Peyer's patch (tissue), 4 donors: ENCODE measurements around the gene ZNF697. TPM values are rescaled to one million over a fixed set of nuclear protein-coding genes. Genes with fewer than 3 reads are reported as not detected.
"Not testable (repeated sequence)": the region's sequence is repeated elsewhere in the genome, so short reads cannot be mapped to it uniquely, and the experiment has no call there.

ENCODE experiments used
- DNase-seq, 3 donors: peaks; one replicate each; pipeline ENCODE4 v3.0.0-alpha.2; 2017 to 2019
- H3K27ac ChIP-seq, 4 donors: fragments of 200-600 bp; sonication (generic); one replicate each; pipeline ENCODE4 v1.5.1; 2016 to 2019
- H3K27me3 ChIP-seq, 2 donors: fragments of 200-600 bp; sonication (generic); one replicate each; pipeline ENCODE4 v1.5.1; 2019
- H3K36me3 ChIP-seq, 3 donors: fragments of 200-600 bp; sonication (generic); one replicate each; pipeline ENCODE4 v1.5.1; 2016 to 2019
- H3K4me1 ChIP-seq, 4 donors: fragments of 200-600 bp; sonication (generic); one replicate each; pipeline ENCODE4 v1.5.1; 2016 to 2019
- H3K4me3 ChIP-seq, 4 donors: fragments of 200-600 bp; sonication (generic); 1 replicate in 3 of 4; 2 replicates in 1 of 4; pipeline ENCODE4 v1.5.1; 2016 to 2019; ENCODE audit warnings: mild to moderate bottlenecking in 1 of 4
- H3K9me3 ChIP-seq, 4 donors: fragments of 200-600 bp; sonication (generic); one replicate each; pipeline ENCODE4 v1.5.1; 2016 to 2019; ENCODE audit warnings: mild to moderate bottlenecking in 1 of 4
- CTCF ChIP-seq, 6 experiments: fragments of 450-650 bp in 4 of 6; fragments of 200-600 bp in 2 of 6; sonication (generic) in 1 of 6; IDR thresholded peaks; one replicate each; pipeline ENCODE4 v1.5.1; 2017 to 2019; ENCODE audit warnings: antibody characterized with exemption in 6 of 6, mild to moderate bottlenecking in 3 of 6, moderate library complexity in 1 of 6
- POLR2A ChIP-seq, 2 donors: fragments of 450-650 bp; IDR thresholded peaks; one replicate each; pipeline ENCODE4 v1.5.1; 2017; ENCODE audit warnings: antibody characterized with exemption in 2 of 2, mild to moderate bottlenecking in 2 of 2, moderate library complexity in 2 of 2
- total RNA-seq, 4 donors: library from RNA; depleted of rRNA; stranded (reverse); fragments of >200 nt; gene quantifications; one replicate each; pipeline ENCODE4 v1.1.0, GENCODE V29; 2016

The ZNF697 gene
- total RNA-seq, 4 donors from 2014 or later: 4.4 to 6.3 (median 5.0) TPM

GRCh38 chr1:119623193-119623515 is 24.9 kb downstream of the ZNF697 start:
- no peak overlapping the region for H3K27ac ChIP-seq
- peaks cover 0 to 5% (median 0%) of the 10 kb centered on the region in 4 donors for H3K4me1 ChIP-seq
- no peak overlapping the region for H3K4me3 ChIP-seq
- H3K27me3 ChIP-seq: no peaks in the 10 kb centered on the region
- TF ChIP-seq POLR2A (IDR thresholded peaks at IDR 0.05) (no peak), CTCF (IDR thresholded peaks at IDR 0.05) (no peak)
- no peak for DNase-seq
- peaks cover 0 to 13% (median 0%) of the 10 kb centered on the region in 3 donors for H3K36me3 ChIP-seq
- no peaks in the 10 kb centered on the region for H3K9me3 ChIP-seq

GRCh38 chr1:119622311-119623192 is 25.5 kb downstream of the ZNF697 start:
- TF ChIP-seq POLR2A (IDR thresholded peaks at IDR 0.05) (no peak), CTCF (IDR thresholded peaks at IDR 0.05) (no peak)
- Histone ChIP-seq H3K27me3 (no peaks in the 10 kb centered on the region), H3K4me1 (peaks cover 0 to 5% (median 0%) of the 10 kb centered on the region in 4 donors), H3K4me3 (no peak overlapping the region), H3K27ac (no peak overlapping the region), H3K9me3 (no peaks in the 10 kb centered on the region), H3K36me3 (peaks cover 0 to 13% (median 0%) of the 10 kb centered on the region in 3 donors)
- no peak for DNase-seq

- Histone ChIP-seq H3K27me3 (no peaks in the 10 kb centered on the region), H3K4me3 (no peak overlapping the region), H3K27ac (no peak overlapping the region), H3K36me3 (peaks cover 0 to 13% (median 0%) of the 10 kb centered on the region in 3 donors), H3K4me1 (peaks cover 0 to 5% (median 0%) of the 10 kb centered on the region in 4 donors), H3K9me3 (no peaks in the 10 kb centered on the region)
- no peak for DNase-seq
- TF ChIP-seq CTCF (IDR thresholded peaks at IDR 0.05): no peak
- no peak for TF ChIP-seq POLR2A (IDR thresholded peaks at IDR 0.05)
Observed at GRCh38 chr1:119621705-119622104, 26.4 kb downstream of the ZNF697 start.

- DNase-seq: no peak
- H3K27ac ChIP-seq: no peak overlapping the region
- TF ChIP-seq POLR2A (IDR thresholded peaks at IDR 0.05) (no peak), CTCF (IDR thresholded peaks at IDR 0.05) (no peak)
- H3K36me3 ChIP-seq: peaks cover 0 to 6% (median 0%) of the 10 kb centered on the region in 3 donors
- H3K9me3 ChIP-seq: no peaks in the 10 kb centered on the region
- no peaks in the 10 kb centered on the region for H3K27me3 ChIP-seq
- no peak overlapping the region for H3K4me3 ChIP-seq
- peaks cover 0 to 5% (median 0%) of the 10 kb centered on the region in 4 donors for H3K4me1 ChIP-seq
Observed at GRCh38 chr1:119617751-119618691, 30.0 kb downstream of the ZNF697 start.

GRCh38 chr1:119616748-119617147 is 31.3 kb downstream of the ZNF697 start:
- H3K27ac ChIP-seq, H3K4me3 ChIP-seq, DNase-seq, H3K27me3 ChIP-seq, H3K4me1 ChIP-seq, H3K9me3 ChIP-seq, H3K36me3 ChIP-seq: not testable (repeated sequence)

- DNase-seq, H3K36me3 ChIP-seq, H3K4me3 ChIP-seq, H3K27ac ChIP-seq, H3K27me3 ChIP-seq, H3K9me3 ChIP-seq, H3K4me1 ChIP-seq: not testable (repeated sequence)
Observed at GRCh38 chr1:119615100-119615499, 33.0 kb downstream of the ZNF697 start.
